HG02885 (cell line): ENCODE measurements around the gene WDR91.
"Not testable (repeated sequence)": the region's sequence is repeated elsewhere in the genome, so short reads cannot be mapped to it uniquely, and the experiment has no call there.

Experiments used
- ATAC-seq: cut with Tn5 transposase; IDR thresholded peaks from one replicate; pipeline ENCODE4 v1.9.1; 2021; ENCODE audit warnings: mild to moderate bottlenecking; ENCODE audit not compliant: unreplicated experiment, poor library complexity

WDR91 gene

DNA sequence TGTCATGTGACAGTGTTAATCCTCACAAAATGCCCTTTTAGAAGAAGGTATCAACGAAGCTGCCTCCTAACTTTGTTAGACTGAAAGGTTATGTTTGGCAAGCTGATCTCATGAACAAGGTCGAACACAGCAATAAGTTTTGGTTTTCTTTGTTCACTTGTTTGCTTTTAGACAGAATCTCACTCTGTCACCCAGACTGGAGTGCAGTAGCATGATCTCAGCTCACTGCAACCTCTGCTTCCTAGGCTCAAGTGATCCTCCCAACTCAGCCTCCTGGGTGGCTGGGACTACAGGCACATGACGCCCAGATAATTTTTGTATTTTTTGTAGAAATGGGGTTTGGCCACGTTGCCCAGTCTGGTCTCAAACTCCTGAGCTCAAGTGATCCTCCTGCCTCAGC is 23.4 kb upstream of the WDR91 start:
- no peak for ATAC-seq

DNA sequence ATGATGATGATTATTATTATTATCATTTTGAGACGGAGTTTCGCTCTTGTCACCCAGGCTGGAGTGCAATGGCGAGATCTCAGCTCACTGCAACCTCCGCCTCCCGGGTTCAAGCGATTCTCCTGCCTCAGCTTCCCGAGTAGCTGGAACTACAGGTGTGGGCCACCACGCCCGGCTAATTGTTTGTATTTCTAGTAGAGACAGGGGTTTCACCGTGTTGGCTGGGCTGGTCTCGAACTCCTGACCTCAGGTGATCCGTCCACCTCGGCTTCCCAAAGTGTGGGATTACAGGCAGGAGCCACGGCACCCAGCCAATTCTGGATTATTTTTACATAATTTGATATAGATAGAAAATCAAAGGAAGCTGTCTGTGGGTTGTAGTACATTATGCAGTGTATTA is 22.8 kb upstream of the WDR91 start:
- not testable (repeated sequence) for ATAC-seq

DNA sequence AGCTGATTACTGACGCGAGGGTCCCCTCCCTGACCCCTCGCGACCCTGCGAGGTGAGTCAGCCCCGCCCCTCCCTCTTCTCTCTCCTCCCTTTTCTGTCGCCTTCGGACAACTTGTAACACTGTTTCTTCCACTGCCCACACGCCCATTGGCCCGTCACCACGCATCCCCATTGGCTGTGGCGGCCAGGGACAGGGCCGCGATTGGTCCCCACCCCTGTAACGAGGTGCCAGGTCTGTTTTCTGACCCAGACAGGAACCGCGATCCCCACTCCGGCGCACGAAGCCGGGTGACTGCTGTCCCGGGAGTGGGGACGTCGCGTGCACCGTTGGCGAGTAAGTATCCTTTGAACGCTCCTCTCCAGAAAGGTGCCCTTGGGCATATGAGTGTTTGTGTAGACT is 22.2 kb upstream of the WDR91 start, which contains the start of gene STRA8:
Gene STRA8 (plus strand): TSS at position 269 of the 400 bp plus-strand sequence. CDS start 6,687 bp downstream, outside the sequence.
- ATAC-seq, result no peak

DNA sequence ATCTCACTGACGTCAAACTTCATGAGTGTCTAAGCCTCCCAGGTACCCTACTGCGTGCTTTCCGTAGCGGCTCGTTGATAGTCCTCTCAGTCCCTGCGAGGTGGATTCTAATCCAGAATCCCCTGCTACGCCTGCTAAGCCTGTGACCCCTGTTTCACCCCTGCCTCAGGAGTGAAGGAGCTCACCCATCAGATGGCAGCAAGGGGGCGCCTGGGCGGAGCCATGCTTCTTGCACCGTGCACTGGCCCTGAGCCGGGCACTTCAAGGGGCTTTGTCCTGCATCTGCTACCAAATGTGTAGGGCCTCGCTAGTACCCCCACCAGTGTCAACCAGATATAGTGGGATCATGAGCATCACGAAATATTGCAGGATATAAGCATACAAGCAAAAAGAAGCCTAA is 21.4 kb upstream of the WDR91 start:
- ATAC-seq, result no peak

DNA sequence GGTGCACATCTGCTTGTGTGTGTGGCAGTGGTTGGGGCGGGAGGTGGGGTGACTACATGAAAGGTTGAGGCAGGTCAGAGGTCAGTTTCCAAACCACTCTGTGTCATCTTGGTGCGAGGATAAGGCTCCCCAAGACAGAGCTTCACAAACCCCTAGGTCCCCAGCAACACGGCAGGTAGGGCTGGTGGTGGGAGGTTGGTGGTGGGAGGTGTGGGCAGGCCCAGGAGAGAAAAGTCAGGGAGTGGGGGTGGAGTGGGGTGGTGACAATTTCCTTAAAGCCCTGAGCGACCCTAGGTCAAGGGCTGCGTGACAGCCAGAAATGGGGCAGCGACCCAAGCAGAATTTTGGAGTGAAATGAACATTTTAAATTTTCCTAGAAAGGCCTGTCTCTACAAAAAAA is 20.8 kb upstream of the WDR91 start:
- no peak for ATAC-seq

DNA sequence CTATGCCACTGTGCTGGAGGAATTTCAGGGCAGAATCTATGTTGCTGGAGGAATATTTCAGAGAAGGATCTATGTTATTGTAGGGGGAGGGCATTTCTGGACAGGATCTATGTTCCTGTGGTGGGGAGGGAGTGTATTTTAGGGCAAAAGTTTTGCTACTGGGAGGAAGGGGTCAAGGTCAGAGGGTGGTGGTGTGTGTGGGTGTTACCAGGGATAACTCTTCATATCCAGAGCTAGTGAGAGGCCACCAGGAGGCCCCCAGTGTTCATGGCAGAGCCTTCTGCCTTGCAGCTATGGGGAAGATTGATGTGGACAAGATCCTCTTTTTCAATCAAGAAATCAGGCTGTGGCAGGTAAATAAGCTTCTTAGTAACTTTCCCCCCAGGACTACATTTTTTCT is 20.4 kb upstream of the WDR91 start:
- ATAC-seq, result no peak

DNA sequence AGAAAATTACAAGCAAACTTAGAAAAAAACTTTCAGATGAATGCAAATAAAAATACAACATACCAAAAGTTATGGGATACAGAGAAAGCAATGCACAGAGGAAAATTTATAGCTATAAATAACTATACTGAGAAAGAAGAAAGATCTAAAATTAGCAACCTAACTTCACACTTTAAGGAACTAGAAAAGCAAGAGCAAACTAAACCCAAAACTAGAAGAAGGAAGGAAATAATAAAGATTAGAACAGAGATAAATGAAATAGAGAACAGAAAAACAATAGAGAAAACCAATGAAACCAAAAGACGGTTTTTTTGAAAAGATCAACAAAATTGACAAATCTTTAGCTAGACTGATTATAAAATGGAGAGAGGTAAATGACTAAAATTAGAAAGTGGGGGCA is 12.7 kb upstream of the WDR91 start:
- ATAC-seq, result no peak

DNA sequence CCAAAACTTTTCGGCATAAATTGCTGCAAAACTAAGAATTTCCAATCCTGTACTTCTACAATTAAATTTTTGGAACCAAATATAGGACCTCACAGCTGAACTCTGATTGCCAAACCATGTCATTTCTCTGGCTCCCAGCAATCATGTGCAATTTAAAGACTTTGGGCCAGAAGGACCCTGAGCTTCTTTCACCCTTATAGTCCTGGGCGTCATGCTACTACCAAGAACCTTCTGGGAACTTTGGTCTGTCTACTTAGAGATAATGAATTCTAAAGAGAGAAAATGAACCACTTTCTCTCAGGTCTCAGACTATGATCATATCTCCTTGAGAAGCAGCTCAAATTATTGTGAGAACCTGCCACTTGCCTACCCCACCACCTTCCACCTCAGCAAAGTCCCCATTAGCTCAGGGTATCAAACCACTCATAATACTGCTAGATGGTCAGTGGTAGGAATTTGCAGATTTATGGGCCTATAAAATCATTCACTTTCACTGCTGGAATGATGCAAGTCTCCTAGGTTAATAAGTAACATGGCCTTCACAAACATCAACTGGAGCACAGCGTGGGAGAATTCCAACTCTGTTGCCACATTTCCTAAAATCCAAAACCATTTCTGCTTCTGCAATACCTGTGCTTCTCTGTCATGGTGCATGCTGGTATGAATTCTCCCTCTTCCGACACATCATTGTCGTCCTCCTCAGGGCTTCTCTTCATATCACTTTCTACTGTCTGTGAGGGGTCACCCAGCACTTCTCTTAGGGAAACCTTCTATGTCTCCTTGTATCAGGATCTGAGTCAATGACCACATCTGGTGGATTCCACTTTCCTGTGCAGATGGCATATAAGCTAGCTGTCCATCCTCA is 6.6 kb upstream of the WDR91 start:
- ATAC-seq, result no peak

DNA sequence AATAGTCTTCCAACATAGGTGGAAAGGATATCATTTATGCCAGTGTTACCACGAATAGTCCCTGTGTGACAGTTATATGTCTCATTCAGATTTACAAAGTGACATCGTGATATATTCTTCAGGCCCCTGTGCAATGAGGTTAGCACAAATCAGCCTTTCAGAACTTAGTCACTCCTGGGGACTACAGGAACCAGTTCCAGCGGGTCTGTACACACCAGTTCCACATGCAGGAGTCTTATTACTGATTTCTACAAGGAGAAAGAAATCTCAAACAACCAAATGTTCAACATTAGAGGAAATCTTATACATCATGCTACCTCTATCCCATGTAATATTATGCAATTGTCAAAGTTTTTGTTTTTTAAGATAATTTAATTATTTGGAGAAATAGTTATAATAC is 4.4 kb upstream of the WDR91 start:
- no peak for ATAC-seq

DNA sequence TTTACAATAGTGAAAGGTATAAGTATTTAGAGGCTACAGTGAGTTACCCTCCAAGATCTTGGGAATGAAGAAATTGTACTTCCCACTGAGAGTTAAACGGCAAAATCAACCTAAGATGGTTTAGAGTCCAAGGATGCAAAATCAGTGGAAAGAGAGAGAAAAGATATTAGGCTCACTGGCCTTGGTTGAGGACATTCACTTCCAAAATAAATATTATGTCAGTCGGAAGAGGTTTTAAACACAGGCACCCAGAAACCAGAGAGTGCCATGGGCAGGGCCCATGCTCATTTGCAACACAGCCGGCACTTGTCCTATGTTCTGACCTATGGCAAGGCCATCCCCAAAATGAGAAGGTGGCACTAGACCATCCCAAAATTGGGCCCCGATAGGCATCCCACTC is 3.9 kb upstream of the WDR91 start:
- no peak for ATAC-seq

DNA sequence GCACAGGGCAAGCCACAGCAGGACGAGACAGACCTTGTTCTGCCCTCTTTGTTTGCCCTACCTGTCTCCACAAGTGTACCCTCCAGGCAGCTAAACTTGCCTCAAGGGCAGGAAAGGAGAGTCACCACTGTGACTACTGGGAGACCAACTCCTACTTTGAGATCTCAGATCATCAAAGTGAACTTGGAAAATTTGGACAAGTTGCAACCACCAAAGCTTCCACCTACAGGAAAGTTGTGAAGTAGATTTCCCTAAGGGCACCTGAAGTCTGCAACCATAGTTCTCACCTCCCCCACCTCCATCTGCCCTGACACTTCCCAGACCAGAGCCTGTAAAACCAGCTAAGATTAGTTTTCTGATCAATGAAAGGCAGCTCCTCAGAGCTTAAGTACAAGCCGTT is 2.5 kb upstream of the WDR91 start:
- ATAC-seq, result no peak

DNA sequence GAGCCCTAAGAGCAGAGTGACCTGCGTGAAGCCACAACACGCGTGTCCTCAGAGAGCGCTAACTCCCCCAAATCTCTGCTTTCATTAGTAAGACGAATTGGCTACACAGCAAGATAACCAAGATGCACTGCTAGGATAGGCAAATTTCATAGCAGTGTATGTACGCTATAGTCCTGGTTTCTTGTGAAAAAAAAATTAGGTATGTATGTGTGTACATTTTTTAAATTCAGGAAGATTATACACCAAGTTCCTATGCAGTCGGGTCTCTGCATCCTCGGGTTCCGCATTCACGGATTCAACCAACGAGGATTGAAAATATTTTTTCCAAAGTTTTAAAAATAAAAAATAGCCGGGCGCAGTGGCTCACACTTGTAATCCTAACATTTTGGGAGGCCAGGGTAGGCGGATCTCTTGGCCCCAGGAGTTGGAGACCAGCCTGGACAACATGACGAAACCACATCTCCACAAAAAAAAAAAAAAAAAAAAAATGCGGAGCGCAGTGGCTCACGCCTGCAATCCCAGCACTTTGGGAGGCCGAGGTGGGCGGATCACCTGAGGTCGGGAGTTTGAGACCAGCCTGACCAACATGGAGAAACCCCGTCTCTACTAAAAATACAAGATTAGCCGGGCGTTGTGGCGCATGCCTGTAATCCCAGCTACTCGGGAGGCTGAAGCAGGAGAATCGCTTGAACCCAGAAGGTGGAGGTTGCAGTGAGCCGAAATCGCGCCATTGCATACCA is 790 bp upstream of the WDR91 start:
- not testable (repeated sequence) for ATAC-seq

DNA sequence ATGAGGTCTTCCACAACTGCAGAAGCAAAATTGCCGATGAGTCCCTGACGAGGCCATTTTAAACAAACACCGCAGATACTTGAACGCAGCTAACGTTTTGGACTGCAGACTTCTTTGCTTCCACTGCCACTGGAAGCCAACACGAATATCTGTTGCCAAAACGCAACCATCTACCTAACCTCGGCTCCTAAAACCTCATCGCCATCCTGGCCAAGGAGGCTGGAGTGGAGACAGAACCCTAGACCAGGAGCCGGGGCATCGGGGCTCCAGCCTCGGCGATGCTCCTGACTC is 493 bp downstream of the WDR91 start:
- ATAC-seq, result no peak

DNA sequence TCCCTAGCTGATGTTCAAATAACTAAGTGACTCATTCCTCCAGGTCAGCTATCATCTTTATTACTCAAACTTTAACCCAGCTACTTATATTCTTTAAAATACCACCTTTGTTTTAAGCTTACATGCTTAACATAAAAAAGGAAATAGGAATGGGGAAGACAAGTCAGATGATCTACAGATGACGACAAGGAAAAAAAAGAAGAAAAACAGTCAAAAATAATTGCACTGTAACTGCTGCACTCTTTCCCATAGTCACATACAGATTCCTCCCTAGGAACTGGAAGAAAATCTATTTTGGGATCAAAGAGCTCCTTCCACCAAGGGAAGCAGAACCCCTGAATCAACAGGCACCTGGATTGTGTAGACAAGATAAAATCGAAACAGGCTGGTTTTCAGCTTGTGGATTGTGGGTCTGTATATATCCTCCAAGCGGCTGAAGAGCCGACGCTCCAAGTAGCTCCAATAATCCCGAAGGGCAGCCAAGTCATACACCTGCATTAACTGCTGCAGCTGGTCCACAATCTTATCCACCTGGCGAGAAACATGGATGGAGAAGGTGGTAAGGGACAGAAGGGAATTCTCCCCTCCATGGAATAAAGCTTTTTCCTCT is 2.0 kb downstream of the WDR91 start:
- ATAC-seq, result no peak

DNA sequence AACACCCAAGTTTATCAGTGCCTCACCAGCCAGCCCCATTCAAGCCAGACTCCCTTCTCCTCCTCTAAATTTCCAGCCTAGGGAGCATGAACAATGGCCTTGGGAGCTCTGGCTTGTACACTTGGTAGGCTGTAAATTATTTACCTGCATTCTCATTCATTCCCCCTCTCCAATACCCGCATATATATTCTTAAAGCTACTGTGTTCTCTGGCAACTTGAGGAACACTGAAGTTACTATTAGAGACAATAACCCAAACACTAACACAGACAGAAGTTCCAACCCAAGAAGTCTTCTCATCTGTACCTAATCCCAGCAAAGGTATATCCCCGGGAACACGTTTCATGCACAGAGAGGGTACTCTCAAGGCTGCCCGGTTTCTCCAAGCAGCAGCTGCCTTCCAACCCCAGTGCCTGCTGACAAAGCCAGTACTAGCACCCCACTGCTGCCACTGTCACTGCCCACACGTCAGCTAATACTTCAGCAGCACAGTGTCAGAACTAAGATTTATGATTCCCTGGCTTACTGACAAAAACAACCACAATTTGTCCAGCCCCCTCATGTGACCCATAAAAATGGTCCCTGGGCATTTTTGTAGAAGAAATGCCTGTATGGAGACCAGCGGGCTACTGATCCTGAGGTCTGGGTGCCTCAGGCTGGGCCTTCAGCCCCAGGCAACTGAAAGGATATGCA is 3.1 kb downstream of the WDR91 start:
- no peak for ATAC-seq

DNA sequence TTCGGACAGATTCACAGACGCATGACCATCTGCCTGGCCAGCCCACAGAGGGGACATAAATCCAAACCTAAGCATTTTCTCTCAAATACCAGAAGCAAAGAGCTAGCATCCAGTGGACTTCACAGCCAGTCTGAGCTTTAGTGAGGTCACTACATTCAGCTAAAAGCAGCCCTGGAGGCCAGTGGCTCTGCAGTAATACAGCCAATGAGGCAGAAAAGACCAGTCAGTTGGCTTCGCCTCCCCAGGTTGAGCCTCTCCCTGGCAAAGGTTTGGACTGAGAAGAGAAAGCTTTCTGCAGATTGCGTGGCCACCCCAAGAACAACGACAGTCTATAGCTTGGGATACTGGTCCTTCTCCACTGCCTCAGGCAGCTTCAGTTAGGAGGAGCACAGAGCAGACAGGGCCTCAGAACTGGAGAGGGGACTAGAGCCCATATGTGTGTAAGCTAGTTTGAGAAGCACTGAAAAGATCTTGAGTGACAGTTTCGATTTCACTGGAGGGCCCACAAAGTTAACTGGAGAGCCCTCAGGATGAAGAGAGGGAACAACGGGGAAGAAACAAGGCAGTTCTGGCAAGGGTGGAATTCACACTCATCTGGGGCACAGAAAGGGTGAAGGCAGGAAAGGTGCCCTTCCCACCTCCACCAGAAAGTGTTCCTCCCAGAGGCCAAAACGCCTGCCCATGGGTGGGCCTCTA is 3.8 kb downstream of the WDR91 start:
- ATAC-seq, result peak; percentile 17

DNA sequence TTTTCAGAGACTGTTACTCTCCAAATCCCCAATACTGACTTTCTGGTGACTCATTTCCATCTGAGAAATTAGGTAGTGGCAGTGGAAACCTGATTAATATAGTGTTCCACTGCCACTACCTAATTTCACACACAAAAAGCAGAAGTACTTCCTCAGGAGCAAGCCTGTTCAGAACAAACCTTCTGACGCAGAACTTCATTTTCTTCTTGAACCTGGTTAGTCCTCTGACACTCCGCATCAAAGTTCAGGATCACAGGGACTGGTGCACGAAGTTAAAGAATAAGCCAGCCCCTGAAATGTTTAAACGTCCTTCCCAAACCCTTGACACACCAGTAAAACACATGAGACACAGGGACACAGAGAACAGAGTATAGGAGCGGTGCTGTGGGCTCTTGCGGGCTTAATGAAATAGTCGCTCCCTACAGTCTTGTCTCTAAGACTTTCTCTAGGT is 4.4 kb downstream of the WDR91 start:
- peak; percentile 36 for ATAC-seq

DNA sequence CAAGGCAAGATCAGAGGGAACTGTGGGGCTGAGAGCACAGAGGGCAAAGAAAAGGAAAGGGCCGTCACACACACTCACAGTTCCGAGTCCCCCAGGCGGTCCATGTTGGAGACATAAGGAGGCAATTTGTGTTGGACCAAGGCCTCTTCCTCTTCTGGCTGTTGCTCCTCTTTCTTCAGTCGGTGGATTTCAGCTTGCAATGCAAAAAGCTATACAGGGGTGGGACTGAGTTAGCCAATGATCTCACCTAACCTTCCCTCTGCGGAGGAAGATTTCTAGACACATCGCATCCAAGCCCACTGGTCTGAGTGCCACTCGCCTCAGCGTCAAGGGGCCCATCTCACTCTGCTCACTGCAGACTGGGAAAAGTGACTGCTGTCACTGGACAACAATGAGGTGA is 5.5 kb downstream of the WDR91 start:
- no peak for ATAC-seq

DNA sequence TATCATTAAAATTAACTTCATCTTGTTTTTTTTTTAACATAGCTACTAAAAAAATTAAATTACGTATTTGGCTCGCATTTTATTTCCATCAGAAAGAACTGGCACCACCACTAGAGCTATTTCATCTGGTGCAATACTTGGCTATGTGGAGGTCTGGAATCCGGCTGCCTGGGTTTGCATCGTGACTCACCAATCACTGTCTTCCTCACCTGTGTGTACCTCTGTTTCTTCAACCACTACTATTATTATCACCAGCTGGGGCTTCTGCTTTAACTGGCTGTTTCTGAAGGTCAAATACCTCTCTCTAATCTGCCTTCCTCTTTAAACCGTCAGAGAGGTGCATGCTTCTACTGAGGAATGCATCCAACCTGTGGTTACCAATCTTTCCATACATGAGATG is 6.5 kb downstream of the WDR91 start:
- no peak for ATAC-seq

DNA sequence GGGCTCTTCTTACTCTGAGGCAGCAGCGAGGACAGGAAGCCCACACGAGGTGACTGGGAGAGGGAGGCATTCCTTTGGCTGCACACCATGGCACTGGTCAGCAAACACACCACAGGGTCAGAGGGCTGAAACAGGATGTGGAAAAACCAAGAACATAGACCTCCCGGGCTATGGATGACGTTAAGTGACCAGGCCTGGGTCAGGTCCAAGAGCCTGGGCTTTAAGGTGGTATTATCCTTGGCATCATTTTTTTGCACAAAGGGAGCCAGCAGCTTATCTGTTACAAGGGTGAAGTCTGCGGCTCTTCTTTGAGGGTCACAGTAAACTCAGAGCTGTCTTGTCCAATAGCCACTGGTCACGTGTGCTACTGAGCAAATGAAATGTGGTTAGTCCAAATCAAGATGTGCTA is 7.0 kb downstream of the WDR91 start:
- ATAC-seq, result no peak
